GM18502 (cell line): Measurements from ENCODE around the gene ASXL1.

ENCODE experiments used
- ATAC-seq: cut with Tn5 transposase; IDR thresholded peaks from one replicate; pipeline ENCODE4 v1.9.1; 2021; ENCODE audit warnings: mild to moderate bottlenecking; ENCODE audit not compliant: unreplicated experiment, poor library complexity

The ASXL1 gene

DNA sequence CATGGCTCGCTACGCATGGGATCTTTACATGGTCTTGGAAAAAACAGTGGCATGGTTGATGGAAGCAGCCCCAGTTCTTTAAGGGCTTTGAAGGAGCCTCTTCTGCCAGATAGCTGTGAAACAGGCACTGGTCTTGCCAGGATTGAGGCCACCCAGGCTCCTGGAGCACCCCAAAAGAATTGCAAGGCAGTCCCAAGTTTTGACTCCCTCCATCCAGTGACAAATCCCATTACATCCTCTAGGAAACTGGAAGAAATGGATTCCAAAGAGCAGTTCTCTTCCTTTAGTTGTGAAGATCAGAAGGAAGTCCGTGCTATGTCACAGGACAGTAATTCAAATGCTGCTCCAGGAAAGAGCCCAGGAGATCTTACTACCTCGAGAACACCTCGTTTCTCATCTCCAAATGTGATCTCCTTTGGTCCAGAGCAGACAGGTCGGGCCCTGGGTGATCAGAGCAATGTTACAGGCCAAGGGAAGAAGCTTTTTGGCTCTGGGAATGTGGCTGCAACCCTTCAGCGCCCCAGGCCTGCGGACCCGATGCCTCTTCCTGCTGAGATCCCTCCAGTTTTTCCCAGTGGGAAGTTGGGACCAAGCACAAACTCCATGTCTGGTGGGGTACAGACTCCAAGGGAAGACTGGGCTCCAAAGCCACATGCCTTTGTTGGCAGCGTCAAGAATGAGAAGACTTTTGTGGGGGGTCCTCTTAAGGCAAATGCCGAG is 78.2 kb downstream of the ASXL1 start:
- no peak for ATAC-seq

DNA sequence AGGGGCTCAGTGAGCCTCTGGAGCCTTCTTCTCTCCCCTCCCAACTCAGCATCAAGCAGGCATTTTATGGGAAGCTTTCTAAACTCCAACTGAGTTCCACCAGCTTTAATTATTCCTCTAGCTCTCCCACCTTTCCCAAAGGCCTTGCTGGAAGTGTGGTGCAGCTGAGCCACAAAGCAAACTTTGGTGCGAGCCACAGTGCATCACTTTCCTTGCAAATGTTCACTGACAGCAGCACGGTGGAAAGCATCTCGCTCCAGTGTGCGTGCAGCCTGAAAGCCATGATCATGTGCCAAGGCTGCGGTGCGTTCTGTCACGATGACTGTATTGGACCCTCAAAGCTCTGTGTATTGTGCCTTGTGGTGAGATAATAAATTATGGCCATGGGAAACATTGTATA is 78.8 kb downstream of the ASXL1 start:
- no peak for ATAC-seq

DNA sequence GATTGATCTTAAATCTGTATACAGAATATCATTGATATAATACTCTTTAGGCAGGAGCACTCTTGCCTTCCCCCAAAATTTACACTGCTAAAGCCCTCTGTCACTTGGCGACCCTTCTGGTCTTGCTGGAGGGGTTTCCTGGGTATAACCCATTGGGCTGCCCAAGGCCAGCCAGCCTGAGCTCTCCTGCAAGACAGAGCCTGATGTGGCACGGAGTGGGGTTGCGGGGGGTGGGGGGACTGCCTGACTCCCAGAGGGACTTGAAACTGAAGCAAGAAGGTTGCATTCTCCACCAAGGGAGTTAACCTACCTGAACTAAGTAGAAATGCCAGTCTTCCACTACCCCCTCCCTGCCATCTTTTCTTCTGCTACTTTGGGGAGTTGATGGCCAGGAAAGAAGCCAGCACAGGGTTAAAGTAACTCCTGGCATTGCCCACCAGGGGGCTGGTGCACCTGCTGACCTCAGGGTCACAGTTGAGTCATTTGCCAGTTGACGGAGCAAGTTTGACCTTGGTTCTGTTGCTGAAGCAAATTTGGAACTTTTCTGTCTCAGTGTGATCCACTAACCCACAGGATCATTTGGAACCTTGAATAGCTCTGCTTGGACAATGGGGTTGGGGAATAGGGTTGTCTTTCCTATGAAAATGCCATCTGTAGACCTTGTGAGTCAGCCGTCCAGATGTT is 79.4 kb downstream of the ASXL1 start:
- no peak for ATAC-seq

DNA sequence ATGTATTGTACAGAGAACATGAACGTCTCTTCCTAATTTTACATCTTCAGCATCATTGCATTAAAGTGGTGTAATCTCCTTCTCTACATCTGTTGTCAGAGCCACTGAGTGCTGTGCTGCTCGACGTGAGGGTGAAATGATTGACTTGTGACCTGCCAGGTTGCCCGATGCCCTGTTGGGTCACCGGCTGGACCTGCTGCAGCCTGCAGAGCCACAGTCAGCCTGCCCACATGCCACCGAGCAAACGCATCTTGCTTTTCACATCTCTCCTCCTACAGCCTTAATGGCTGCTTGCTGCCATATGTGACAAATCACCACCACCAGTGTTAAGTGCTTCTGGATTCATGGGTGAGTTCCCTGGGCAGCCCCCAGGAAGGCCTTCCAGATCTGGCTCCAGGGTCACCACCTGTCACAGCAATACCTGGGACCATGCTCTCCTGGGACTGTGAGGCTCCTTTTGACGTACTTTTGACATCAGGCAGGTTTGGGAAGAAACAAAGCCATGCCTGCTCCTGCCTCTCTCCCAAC is 80.3 kb downstream of the ASXL1 start:
- no peak for ATAC-seq

DNA sequence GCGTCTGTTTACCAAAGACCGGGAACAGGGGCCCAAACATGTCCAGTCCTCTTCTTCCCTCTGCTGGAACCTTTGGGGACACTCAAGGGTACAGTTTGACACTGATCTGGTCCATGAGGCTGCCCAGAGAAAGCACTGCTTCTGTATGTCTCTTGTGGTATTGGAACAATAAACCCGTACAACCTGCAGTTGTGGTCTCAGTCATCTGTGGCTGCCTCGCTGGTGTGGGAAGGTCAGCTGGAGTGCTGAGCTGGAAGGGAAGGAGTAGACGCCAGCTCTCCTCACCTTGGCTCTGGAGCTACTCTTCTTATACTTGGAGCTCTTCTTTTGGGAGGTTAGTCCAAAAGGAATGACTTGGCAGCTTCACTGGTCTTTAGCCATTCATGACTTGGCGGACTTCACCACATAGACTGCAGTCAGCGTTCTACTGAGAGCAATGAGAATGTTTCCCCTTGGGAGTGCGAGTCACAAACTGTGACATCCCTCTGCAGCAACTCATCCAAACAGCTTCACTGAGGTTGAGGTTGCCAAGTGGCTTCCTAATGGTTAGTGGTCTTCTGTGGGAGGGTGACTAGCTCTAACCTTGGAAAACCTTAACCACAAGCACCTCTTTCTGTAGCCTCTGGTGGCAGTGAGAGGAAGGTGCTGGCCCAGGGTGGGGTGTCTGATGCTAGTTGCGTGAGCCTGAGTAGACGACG is 81.2 kb downstream of the ASXL1 start:
- ATAC-seq = no peak

DNA sequence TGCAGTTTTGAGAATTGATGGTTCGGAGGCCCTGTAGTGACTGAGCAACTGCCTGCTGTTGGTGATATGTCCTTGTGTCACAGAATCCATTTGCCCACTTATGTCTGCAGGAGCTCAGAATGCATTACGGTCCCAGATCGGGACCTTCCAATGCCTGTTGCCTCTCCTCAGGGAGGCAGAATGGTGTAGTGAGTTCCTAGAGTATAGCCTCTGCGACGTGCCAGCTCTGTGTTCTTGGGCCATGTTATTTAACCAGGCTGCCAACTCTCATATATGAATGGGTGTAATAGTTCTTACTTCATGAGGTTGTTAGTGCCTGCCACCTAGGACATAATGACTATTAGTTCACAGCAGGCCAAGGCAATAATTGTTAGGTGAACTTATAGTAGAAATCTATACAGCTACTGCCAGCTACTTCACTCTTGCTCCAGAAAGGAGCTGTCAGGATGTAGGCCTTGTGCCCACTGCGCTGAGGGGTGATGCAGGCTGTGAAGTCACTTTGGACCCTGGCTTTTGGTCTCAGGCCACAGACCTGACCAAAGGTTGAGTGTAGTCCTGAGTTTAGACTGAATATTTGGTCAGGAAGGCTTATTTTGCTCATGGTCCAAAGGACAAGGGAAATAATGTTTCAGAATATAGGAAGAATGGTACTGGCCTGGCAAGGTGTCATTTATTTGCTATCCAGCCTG is 82.1 kb downstream of the ASXL1 start:
- ATAC-seq = no peak

DNA sequence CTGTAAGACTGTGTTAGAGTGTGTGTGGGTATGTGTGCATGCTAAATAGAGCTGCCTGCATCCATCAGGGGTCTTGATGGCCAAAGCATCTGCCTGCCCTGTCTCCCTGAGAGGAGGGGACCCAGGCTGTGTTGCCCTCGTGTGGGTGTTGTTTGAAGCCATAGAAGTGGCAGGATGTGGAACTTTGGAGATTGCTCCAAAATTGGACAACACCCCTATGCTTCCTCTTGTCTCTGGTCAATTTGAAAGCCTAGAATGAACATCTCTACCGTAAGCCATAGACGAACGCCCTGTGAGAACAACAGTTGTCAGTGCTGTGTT is 82.6 kb downstream of the ASXL1 start:
- no peak for ATAC-seq

DNA sequence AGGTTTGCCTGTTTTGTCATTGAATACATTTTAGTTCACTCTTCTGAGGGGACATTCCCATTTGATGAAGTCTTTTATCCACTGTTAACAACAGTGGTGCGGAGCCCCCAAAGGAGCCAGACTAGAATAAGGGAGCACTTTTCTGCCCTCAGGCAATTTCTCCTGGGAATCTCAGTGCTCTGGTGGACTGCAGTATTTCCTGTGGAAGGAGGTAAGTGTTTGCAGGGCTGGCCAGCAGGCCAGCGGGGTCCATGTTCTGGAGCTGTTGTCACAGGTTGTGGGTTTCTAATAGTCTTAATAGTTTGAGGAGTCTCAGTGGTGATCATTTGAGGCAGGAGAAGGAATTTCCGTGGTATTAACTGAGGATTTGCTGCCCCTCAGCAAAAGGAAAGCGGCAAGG is 83.5 kb downstream of the ASXL1 start:
- no peak for ATAC-seq

DNA sequence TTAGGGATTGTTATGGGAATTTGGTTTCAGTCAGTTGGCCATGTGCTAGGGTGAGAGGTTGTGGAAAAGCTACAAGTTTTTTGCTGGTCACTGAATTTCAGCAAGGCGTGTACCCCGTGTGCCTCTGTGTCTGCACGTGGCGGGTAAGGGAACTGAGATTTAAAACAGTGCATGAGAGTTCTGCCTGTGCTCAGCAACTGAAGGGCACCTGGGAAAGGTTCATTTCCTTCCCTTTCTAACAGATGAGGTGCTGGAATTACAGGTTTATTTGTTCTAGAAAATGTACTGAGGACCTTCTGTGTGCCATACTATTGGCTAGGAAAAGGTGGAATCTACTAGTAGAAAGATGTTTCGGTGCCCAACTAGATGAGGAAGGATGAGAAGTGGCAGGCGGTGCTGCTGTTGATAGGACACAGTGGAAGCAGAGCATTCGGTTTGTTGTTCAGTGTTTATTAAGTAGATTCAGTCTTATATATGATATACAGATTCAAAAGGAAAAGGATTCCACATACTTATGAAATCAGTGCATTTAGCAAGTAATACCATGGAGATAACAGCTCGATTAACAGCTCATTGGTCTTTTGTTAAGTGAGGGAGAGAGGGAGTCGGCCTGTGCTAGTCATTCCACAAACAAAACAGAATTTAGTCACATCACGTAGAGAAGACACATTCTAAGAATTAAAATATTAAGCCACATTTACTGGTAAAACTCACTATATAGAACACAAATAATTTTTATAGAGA is 84.7 kb downstream of the ASXL1 start:
- ATAC-seq = no peak

DNA sequence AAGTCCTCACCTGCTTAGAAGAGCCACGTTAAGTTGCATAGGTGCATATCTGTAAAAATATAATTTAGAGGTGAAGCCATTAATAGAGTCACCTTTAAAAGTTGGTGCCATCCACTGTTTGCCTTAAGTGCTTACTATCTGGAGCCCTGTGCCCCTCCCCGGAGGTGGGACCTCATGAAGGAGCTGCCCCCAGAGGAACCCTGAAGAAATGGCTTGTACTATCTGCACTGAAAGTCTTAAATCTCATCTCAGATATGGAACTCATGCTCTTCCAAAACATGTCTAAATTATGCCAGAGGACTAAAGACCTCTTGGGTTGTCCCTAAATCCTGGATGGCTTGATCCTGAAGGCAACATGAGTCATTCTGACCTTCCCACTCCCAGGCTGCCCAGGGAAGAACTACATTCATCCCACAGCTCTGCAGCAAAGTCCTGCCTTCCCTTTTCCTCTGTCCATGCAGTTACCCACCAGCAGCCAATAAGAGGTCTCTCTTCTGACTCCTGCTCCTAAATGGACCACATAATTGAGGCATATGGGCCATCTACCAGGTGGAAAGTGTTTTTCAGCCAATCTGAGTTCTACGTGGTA is 85.3 kb downstream of the ASXL1 start:
- no peak for ATAC-seq

DNA sequence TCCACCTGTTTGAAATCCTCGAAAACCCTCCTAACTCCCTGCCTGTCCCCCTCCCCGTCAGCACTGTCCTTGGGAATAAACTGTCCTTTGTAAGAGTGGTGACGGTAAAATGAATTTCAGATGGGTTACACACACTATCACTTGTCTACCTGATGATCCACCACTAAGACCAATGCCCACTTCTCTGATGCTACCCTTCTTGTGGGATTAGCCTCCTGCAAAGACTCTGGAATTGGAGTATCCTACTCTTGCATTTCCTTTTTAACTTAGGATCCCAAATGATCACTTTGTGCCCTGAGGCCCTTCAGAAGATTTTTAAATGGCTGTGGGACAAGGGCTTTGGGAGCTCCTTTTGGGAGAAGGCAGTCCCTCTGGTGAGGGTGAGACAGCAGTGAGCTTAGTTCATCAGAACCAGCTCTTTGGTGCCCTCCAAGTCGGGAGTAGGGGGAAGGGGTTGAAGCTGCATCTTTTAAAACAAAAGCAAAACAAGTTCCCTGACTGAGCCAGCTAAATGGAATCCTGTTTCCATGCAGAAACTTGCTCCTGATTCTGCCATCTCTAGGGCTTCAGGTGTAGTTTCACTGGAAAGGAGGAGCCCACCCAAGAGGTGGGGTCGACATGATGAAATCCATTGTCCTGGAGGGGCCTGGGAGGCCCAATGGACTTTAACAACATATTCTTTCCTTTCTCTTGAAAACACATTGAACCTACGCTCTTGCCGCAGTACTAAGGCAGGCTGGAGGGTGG is 86.5 kb downstream of the ASXL1 start:
- no peak for ATAC-seq

DNA sequence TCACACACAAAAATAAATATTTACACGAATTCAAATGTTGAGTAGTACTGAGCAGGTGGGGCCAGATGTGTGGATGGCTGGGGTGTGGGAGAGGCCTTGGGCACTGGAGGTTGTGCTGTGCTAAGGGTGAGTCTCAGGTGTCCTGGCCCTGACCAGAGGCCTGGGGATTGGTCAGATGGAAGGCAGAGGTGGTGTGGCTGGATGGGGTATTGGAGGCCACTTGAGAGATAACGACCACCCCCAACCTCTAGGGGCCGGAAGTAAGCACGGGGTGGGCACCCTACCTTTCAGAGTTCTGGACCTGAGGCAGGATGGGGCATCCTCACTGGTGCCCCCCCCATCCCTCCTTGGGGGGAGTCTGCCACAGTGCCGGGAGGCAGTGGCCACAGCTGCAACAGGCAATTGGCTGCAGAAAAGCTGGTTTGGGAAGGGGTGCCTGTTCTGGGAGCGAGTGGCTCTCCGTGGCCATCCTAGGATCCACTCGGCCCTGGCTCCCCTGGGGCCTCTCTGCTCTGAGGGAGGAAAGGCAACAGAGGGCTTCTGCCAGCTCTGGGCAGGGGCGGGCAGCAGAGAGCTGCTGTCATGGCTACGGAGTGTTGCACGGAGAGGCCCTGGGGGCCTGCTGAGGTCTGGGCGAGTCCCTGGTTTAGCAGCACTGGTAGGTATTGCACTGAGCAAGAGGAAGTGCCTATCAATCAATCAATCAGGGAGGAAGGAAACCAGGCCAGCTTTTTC is 87.6 kb downstream of the ASXL1 start:
- no peak for ATAC-seq

DNA sequence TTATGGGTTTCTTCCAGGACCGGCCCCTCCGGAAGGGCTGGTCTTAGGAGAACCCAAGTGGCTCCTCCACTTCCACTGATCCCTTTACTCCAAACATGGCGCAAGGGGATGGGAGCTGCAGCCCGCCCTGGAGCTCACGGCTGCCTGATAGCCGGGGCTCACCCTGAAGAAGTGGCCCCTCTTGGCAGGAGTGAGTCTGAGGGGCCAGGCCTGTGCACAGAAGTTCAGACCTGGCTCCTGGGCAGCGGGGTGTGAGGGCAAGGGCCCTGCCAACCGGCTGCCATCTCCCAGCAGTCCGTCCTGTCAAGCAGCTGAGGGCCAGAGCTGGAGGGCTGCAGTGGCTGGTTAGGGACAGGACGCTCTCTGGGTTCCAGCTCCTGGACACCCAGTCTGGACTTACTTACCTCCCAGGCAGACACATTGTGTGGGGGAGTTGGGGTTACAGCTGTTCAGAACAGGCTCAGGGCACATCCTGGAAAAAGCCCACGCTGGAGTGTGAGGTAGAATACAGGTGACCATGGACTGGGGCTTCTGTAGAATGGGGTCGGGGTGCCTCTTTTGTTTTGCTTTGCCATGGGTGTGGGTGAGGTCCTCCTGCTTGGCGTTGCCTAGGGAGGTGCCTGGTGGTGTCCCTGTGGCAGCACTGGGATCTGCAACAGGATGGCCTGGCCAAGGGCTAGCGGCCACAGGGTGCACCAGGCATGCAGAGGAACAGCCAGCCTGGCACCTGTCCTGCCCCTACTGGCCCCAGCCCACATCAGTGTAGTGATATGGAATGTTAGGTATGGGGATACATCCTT is 88.4 kb downstream of the ASXL1 start:
- no peak for ATAC-seq

DNA sequence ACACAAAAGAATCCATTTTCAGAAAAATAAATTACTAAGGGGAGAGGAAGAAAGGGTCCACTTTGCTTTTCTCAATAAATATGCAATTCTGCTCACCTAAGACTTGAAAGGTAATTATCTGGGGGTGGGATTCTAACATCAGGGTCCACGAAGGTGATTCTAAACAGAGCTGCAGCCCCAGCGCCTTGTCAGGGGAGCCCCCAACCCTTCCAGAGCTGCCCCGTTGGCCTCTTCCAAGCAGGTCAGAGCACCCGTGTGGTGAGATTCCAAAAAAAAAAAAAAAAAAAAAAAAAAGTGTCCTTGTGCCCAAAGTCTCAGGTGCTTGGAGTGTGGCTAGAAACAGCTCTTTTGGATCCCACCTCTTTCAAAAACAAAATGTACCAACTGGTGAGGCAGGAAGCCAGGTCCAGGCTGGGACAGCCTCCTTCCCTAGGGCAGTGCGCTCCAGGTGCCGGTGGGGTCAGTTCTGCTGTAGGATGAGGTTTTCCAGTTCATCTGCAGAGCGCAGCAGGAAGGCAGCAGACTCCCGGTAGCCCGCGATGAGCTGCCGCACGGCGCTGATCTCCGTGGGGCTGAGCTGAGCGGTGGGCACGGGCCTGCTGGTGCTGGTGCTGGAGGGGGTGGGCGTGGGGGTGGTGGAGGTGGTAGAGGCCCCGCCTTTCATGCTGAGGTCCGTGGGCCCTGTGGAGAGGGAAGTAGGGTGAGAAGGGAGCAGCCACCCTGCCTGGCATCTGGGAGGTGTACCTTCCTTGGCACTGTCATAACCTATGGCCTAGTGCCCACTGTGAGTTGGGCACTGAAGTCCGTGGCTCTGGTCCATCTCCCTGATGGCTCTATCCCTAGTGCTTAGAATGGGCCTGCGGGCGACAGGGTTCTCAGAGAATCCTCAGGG is 89.3 kb downstream of the ASXL1 start:
- no peak for ATAC-seq

DNA sequence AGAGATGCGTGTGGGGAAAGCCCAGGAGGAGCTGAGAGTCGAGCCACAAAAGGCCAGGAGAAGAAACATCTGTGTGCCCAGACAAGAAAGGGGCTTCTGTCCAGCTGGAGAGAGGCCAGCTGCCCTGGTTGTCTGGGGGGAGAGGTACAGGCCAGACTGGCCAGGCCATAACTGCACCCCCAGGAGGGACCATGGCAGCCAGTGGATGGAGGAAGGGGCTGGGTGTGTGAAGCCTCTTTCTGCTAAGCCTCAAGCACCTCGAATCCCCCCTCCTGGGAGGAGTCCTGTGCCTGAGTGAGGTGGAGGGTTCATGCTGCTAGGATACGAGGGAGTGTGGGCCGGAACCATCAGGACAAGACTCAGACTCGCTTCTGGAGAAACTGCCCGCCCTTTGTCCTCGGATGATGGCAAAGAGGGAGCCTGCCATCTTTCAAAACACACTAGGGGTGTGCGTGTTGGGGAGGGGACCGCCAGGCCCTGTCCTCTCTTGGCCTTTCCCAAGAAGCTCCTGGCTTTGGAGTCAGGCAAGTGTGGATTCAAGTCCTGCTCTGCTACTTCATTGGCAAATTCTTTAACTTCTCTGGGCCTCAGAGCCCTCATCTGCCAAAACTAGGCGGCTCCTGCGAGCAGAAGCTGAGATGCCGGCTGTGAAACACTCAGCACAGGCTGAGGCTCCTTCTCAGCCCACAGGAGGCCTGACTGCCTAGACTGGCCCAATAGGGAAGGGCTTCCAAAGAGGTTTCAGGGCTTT is 90.3 kb downstream of the ASXL1 start:
- no peak for ATAC-seq
